Hepatocyte (in vitro differentiated cells): ENCODE results near the gene ADCY2. TPM values are rescaled to one million over a fixed set of nuclear protein-coding genes. Genes with fewer than 3 reads are reported as not detected.

Source experiments
- DNase-seq: peaks from one replicate; pipeline ENCODE4 v3.0.0-alpha.2; 2016; ENCODE audit warnings: low spot score
- H2AFZ ChIP-seq: fragments of 200-600 bp; sonication (generic); 2 replicates; pipeline ENCODE4 v1.6.0; 2016; ENCODE audit warnings: antibody characterized with exemption, mild to moderate bottlenecking
- H3K27ac ChIP-seq: fragments of 200-600 bp; sonication (generic); 2 replicates; pipeline ENCODE4 v1.5.1; 2016; ENCODE audit warnings: mild to moderate bottlenecking
- H3K27me3 ChIP-seq: fragments of 200-600 bp; sonication (generic); 2 replicates; pipeline ENCODE4 v1.6.1; 2016
- H3K36me3 ChIP-seq: fragments of 200-600 bp; sonication (generic); replicated peaks from 2 replicates; pipeline ENCODE4 v1.5.1; 2016; ENCODE audit warnings: low read depth; ENCODE audit not compliant: insufficient read depth
- H3K4me1 ChIP-seq: fragments of 200-600 bp; sonication (generic); 2 replicates; pipeline ENCODE4 v1.5.1; 2016; ENCODE audit warnings: mild to moderate bottlenecking, moderate library complexity; ENCODE audit not compliant: insufficient read depth
- H3K4me2 ChIP-seq: fragments of 200-600 bp; sonication (generic); 2 replicates; pipeline ENCODE4 v1.6.0; 2016
- H3K4me3 ChIP-seq: fragments of 200-600 bp; sonication (generic); 2 replicates; pipeline ENCODE4 v1.5.1; 2016; ENCODE audit warnings: mild to moderate bottlenecking
- H3K79me2 ChIP-seq: fragments of 200-600 bp; sonication (generic); 2 replicates; pipeline ENCODE4 v1.6.0; 2017; ENCODE audit warnings: mild to moderate bottlenecking
- H3K9me2 ChIP-seq: fragments of 200-600 bp; sonication (generic); replicated peaks from 2 replicates; pipeline ENCODE4 v1.6.0; 2017; ENCODE audit warnings: mild to moderate bottlenecking; ENCODE audit not compliant: insufficient read depth
- H3K9me3 ChIP-seq: fragments of 200-600 bp; sonication (generic); 2 replicates; pipeline ENCODE4 v1.5.1; 2016; ENCODE audit warnings: low read depth, mild to moderate bottlenecking
- H4K20me1 ChIP-seq: fragments of 200-600 bp; sonication (generic); 2 replicates; pipeline ENCODE4 v1.6.0; 2016; ENCODE audit warnings: mild to moderate bottlenecking; ENCODE audit not compliant: insufficient read depth, poor library complexity, severe bottlenecking
- CTCF ChIP-seq: fragments of 200-600 bp; sonication (generic); IDR thresholded peaks from 2 replicates; pipeline ENCODE4 v1.5.1; 2016; ENCODE audit warnings: antibody characterized with exemption, mild to moderate bottlenecking; ENCODE audit not compliant: poor library complexity
- EZH2 ChIP-seq: fragments of 200-600 bp; sonication (generic); IDR thresholded peaks from 2 replicates; pipeline ENCODE4 v1.6.1; 2016; ENCODE audit warnings: antibody characterized with exemption, mild to moderate bottlenecking, borderline replicate concordance
- EZH2phosphoT487 ChIP-seq: fragments of 200-600 bp; sonication (generic); IDR thresholded peaks from one replicate; pipeline ENCODE4 v1.6.1; 2018; ENCODE audit warnings: antibody characterized with exemption, mild to moderate bottlenecking, low read depth, moderate library complexity; ENCODE audit not compliant: unreplicated experiment, severe bottlenecking
- WGBS: methylation state at CpG from one replicate; pipeline ENCODE4 v1.1.6; 2016; ENCODE audit warnings: low lambda C conversion rate; ENCODE audit errors: missing lambda C conversion rate; 5-methylcytosine and 5-hydroxymethylcytosine counted together
- polyA plus RNA-seq: library from polyadenylated mRNA; unstranded; fragments of >200 nt; fragmentation: Nextera tagmentation; extraction: Ambion mirVana; gene quantifications from 2 replicates; pipeline ENCODE4 v1.2.1, GENCODE V29; 2016
- total RNA-seq: library from RNA; depleted of rRNA; stranded (reverse); fragments of >200 nt; gene quantifications from 2 replicates; pipeline ENCODE4 v1.2.3, GENCODE V29; 2014

The ADCY2 gene
- total and polyA plus RNA-seq, 2 experiments from 2014 or later = 3.2 to 8.5 TPM

- Histone ChIP-seq H3K27me3 (no peaks in the 10 kb centered on the region), H3K36me3 (no peaks in the 10 kb centered on the region), H3K27ac (no peak overlapping the region), H4K20me1 (no peaks in the 10 kb centered on the region), H3K4me1 (no peaks in the 10 kb centered on the region), H3K79me2 (no peaks in the 10 kb centered on the region), H3K9me3 (no peaks in the 10 kb centered on the region), H2AFZ (no peak overlapping the region), H3K4me3 (no peak overlapping the region), H3K9me2 (no peaks in the 10 kb centered on the region), H3K4me2 (no peak overlapping the region)
- no peak for DNase-seq
- TF ChIP-seq EZH2phosphoT487 (no peak), EZH2 (no peak), CTCF (no peak)
- 85% methylated on average over 2 of the region's 2 CpGs for WGBS
Observed at GRCh38 chr5:7453947-7454346, 58.0 kb downstream of the ADCY2 start.

DNA sequence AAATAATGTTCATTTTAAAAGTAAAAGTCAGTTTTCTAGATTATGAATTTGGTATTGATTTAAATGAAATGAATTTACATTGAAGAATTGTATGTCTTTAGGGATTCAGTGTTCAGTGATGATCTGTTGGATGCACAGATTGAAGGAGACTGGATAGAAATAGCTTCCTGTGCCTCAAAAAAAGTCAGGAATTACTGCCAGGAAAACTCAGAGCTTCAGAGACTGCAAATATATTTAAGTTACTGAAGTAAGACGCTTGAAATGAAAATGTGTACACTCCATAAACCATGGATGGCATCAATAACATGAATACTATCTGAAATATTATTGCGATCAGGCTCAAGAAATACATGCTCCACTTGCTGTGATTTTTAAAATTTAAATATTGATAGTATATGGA lies 60.3 kb downstream of the ADCY2 start:
- Histone ChIP-seq H3K4me2 (no peak overlapping the region), H3K27ac (no peak overlapping the region), H3K4me3 (no peak overlapping the region), H3K4me1 (no peaks in the 10 kb centered on the region), H4K20me1 (no peaks in the 10 kb centered on the region), H2AFZ (no peak overlapping the region), H3K9me2 (no peaks in the 10 kb centered on the region), H3K79me2 (no peaks in the 10 kb centered on the region), H3K9me3 (no peaks in the 10 kb centered on the region), H3K36me3 (no peaks in the 10 kb centered on the region), H3K27me3 (no peaks in the 10 kb centered on the region)
- 93% methylated on average over 2 of the region's 2 CpGs for WGBS
- no peak for TF ChIP-seq EZH2phosphoT487
- no peak for TF ChIP-seq CTCF
- TF ChIP-seq EZH2 = no peak
- no peak for DNase-seq

DNA sequence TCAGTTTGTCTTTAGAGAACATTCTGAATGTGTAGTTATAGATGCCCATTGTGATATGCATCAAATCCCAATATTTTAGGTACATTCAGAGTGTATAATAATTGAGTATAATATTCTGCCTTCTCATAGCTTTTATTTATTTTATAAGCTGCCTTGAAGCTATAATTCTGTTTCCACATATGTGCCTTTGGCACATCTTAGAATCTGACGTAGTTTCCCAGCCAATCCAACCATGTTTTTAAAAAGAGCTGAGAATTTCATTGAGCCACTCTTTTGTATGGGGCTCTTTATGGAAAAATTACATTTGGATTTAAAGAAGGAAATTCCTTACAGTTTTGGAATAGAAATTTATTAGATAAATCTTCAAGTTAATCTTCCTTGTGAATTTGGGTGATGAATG lies 65.4 kb downstream of the ADCY2 start:
- Histone ChIP-seq H4K20me1 (no peaks in the 10 kb centered on the region), H3K4me1 (no peaks in the 10 kb centered on the region), H2AFZ (no peak overlapping the region), H3K4me2 (no peak overlapping the region), H3K27ac (no peak overlapping the region), H3K9me3 (no peaks in the 10 kb centered on the region), H3K27me3 (no peaks in the 10 kb centered on the region), H3K79me2 (no peaks in the 10 kb centered on the region), H3K4me3 (no peak overlapping the region), H3K9me2 (no peaks in the 10 kb centered on the region), H3K36me3 (no peaks in the 10 kb centered on the region)
- no peak for DNase-seq
- TF ChIP-seq EZH2phosphoT487 (no peak), EZH2 (no peak), CTCF (no peak)
- 80% methylated on average over 1 of the region's 1 CpG for WGBS

GRCh38 chr5:7462758-7463157 lies 66.8 kb downstream of the ADCY2 start:
- H4K20me1 ChIP-seq = no peaks in the 10 kb centered on the region
- H3K9me2 ChIP-seq = no peaks in the 10 kb centered on the region
- no peak overlapping the region for H3K27ac ChIP-seq
- WGBS = 90% methylated on average over 1 of the region's 1 CpG
- H3K9me3 ChIP-seq = no peaks in the 10 kb centered on the region
- H3K4me2 ChIP-seq = no peak overlapping the region
- no peaks in the 10 kb centered on the region for H3K27me3 ChIP-seq
- TF ChIP-seq CTCF = no peak
- TF ChIP-seq EZH2 = no peak
- no peak for TF ChIP-seq EZH2phosphoT487
- H3K4me3 ChIP-seq = no peak overlapping the region
- no peaks in the 10 kb centered on the region for H3K4me1 ChIP-seq
- no peak overlapping the region for H2AFZ ChIP-seq
- no peak for DNase-seq
- no peaks in the 10 kb centered on the region for H3K79me2 ChIP-seq
- H3K36me3 ChIP-seq = no peaks in the 10 kb centered on the region
